H9 (cell line): ENCODE results near the gene TAF3. TPM values are rescaled to one million over a fixed set of nuclear protein-coding genes. Genes with fewer than 3 reads are reported as not detected.

Experiments
- DNase-seq: peaks from one replicate; pipeline ENCODE4 v3.0.0-alpha.2; 2017
- H2AFZ ChIP-seq: one replicate; pipeline ENCODE4 v1.6.1; 2013; ENCODE audit warnings: mild to moderate bottlenecking, low read length, control low read depth, moderate library complexity
- H2AK5ac ChIP-seq: 2 replicates; pipeline ENCODE4 v1.6.1; 2013; ENCODE audit warnings: low read length, control low read depth, mixed read lengths; ENCODE audit not compliant: insufficient read length
- H2BK120ac ChIP-seq: one replicate; pipeline ENCODE4 v1.6.1; 2013; ENCODE audit warnings: low read depth, mild to moderate bottlenecking, low read length, control low read depth, inconsistent platforms; ENCODE audit not compliant: poor library complexity, severe bottlenecking
- H2BK12ac ChIP-seq: 2 replicates; pipeline ENCODE4 v1.6.1; 2013; ENCODE audit warnings: low read length, control low read depth, mixed read lengths, low read depth; ENCODE audit not compliant: insufficient read length
- H2BK15ac ChIP-seq: 2 replicates; pipeline ENCODE4 v1.6.1; 2013; ENCODE audit warnings: low read depth, low read length, control low read depth
- H2BK20ac ChIP-seq: one replicate; pipeline ENCODE4 v1.6.1; 2013; ENCODE audit warnings: low read depth, mild to moderate bottlenecking, low read length, control low read depth, inconsistent platforms; ENCODE audit not compliant: poor library complexity, severe bottlenecking
- H2BK5ac ChIP-seq: 2 replicates; pipeline ENCODE4 v1.6.1; 2013; ENCODE audit warnings: low read length, control low read depth, mixed read lengths; ENCODE audit not compliant: insufficient read length
- H3K14ac ChIP-seq: 2 replicates; pipeline ENCODE4 v1.6.1; 2013; ENCODE audit warnings: low read length, control low read depth; ENCODE audit not compliant: insufficient read depth
- H3K18ac ChIP-seq: 2 replicates; pipeline ENCODE4 v1.6.1; 2013; ENCODE audit warnings: low read depth, mild to moderate bottlenecking, mixed read lengths, low read length, control low read depth; ENCODE audit not compliant: insufficient read length
- H3K23ac ChIP-seq: 2 replicates; pipeline ENCODE4 v1.6.1; 2013; ENCODE audit warnings: low read length, control low read depth, mixed read lengths, low read depth; ENCODE audit not compliant: insufficient read length
- H3K23me2 ChIP-seq: 2 replicates; pipeline ENCODE4 v1.6.1; 2013; ENCODE audit warnings: low read depth, mild to moderate bottlenecking, mixed read lengths, low read length, control low read depth; ENCODE audit not compliant: insufficient read length, poor library complexity, severe bottlenecking
- H3K27ac ChIP-seq: 2 replicates; pipeline ENCODE4 v1.5.1; 2013; ENCODE audit warnings: low read length, control low read depth, mixed read lengths, low read depth; ENCODE audit not compliant: insufficient read length
- H3K27me3 ChIP-seq: 2 replicates; pipeline ENCODE4 v1.6.1; 2013; ENCODE audit warnings: low read length, control low read depth, inconsistent platforms; ENCODE audit not compliant: insufficient read depth
- H3K4ac ChIP-seq: 2 replicates; pipeline ENCODE4 v1.6.1; 2013; ENCODE audit warnings: low read depth, mild to moderate bottlenecking, control low read depth, inconsistent platforms, low read length, moderate library complexity
- H3K4me1 ChIP-seq: 2 replicates; pipeline ENCODE4 v1.6.1; 2013; ENCODE audit warnings: low read length, control low read depth, inconsistent platforms; ENCODE audit not compliant: insufficient read depth
- H3K4me2 ChIP-seq: 2 replicates; pipeline ENCODE4 v1.6.1; 2013; ENCODE audit warnings: low read length, control low read depth, mixed read lengths; ENCODE audit not compliant: insufficient read length, insufficient read depth
- H3K56ac ChIP-seq: 2 replicates; pipeline ENCODE4 v1.6.1; 2013; ENCODE audit warnings: low read depth, mild to moderate bottlenecking, mixed read lengths, low read length, control low read depth; ENCODE audit not compliant: insufficient read length
- H3K79me1 ChIP-seq: 2 replicates; pipeline ENCODE4 v1.6.1; 2013; ENCODE audit warnings: low read depth, mild to moderate bottlenecking, moderate library complexity, low read length, control low read depth, inconsistent platforms; ENCODE audit not compliant: insufficient read depth, poor library complexity, severe bottlenecking
- H3K79me2 ChIP-seq: 2 replicates; pipeline ENCODE4 v1.6.1; 2013; ENCODE audit warnings: low read length, control low read depth, inconsistent platforms; ENCODE audit not compliant: insufficient read depth
- H3K9ac ChIP-seq: 2 replicates; pipeline ENCODE4 v1.6.1; 2013; ENCODE audit warnings: low read length, control low read depth, mixed read lengths; ENCODE audit not compliant: insufficient read length; ENCODE audit errors: extremely low read depth
- H3K9me3 ChIP-seq: one replicate; pipeline ENCODE4 v1.6.1; 2013; ENCODE audit warnings: low read depth, low read length, inconsistent platforms; ENCODE audit not compliant: control insufficient read depth
- H3T11ph ChIP-seq: one replicate; pipeline ENCODE4 v1.6.1; 2013; ENCODE audit warnings: mild to moderate bottlenecking, low read length, control low read depth, inconsistent platforms
- H4K20me1 ChIP-seq: one replicate; pipeline ENCODE4 v1.6.1; 2013; ENCODE audit not compliant: control insufficient read depth, insufficient read length, insufficient read depth
- H4K5ac ChIP-seq: 2 replicates; pipeline ENCODE4 v1.6.1; 2013; ENCODE audit warnings: low read depth, mild to moderate bottlenecking, mixed read lengths, low read length, control low read depth; ENCODE audit not compliant: insufficient read length
- H4K8ac ChIP-seq: replicated peaks from 2 replicates; pipeline ENCODE4 v1.6.1; 2013; ENCODE audit warnings: low read length, control low read depth, mixed read lengths, low read depth; ENCODE audit not compliant: insufficient read length
- H4K91ac ChIP-seq: 2 replicates; pipeline ENCODE4 v1.6.1; 2013; ENCODE audit warnings: low read depth, mild to moderate bottlenecking, moderate library complexity, mixed read lengths, low read length, control low read depth; ENCODE audit not compliant: insufficient read length
- H3K27ac Mint-ChIP-seq, 3 experiments: 2 replicates in 2 of 3; 3 replicates in 1 of 3; pipeline ENCODE4 v1.8.0; 2020 to 2021; ENCODE audit warnings: mixed read lengths in 3 of 3, mild to moderate bottlenecking in 1 of 3, moderate library complexity in 1 of 3
- H3K27me3 Mint-ChIP-seq: 2 replicates; pipeline ENCODE4 v1.8.0; 2021; ENCODE audit warnings: low read depth, mild to moderate bottlenecking, moderate library complexity, mixed read lengths
- H3K36me3 Mint-ChIP-seq, 3 experiments: 2 replicates in 2 of 3; 3 replicates in 1 of 3; pipeline ENCODE4 v1.8.0; 2020 to 2021; ENCODE audit warnings: low read depth in 3 of 3, mixed read lengths in 3 of 3; ENCODE audit not compliant: insufficient read depth in 1 of 3
- H3K4me1 Mint-ChIP-seq, 2 experiments: 2 replicates each; pipeline ENCODE4 v1.8.0; 2020; ENCODE audit warnings: mixed read lengths in 2 of 2
- H3K4me3 Mint-ChIP-seq, 2 experiments: 2 replicates in 1 of 2; 3 replicates in 1 of 2; pipeline ENCODE4 v1.8.0; 2020 to 2021; ENCODE audit warnings: mild to moderate bottlenecking in 2 of 2, mixed read lengths in 2 of 2, moderate library complexity in 1 of 2
- H3K9me3 Mint-ChIP-seq, 2 experiments: 2 replicates in 1 of 2; 3 replicates in 1 of 2; pipeline ENCODE4 v1.8.0; 2020; ENCODE audit warnings: mild to moderate bottlenecking in 2 of 2, mixed read lengths in 2 of 2, moderate library complexity in 1 of 2
- WGBS: extraction: QIAGEN DNeasy Blood & Tissue Kit; methylation state at CpG from one replicate; pipeline ENCODE4 v1.1.7; 2013; ENCODE audit warnings: missing lambda C conversion rate, low lambda C conversion rate, mixed read lengths; ENCODE audit not compliant: insufficient read length; ENCODE audit errors: extremely low coverage; 5-methylcytosine and 5-hydroxymethylcytosine counted together
- total RNA-seq: library from RNA; stranded (reverse); gene quantifications from 2 replicates; pipeline ENCODE4 v1.2.1, GENCODE V29; 2021
- TF ChIP-seq, protein P1 (sequence below): fragments of 200-600 bp; sonication (generic); conservative IDR thresholded peaks from 3 replicates; pipeline ENCODE4 v1.8.0; 2021; ENCODE audit warnings: antibody characterized with exemption, mild to moderate bottlenecking

The TAF3 gene
- total RNA-seq, 1 experiment from 2014 or later, result 10.2 TPM

DNA sequence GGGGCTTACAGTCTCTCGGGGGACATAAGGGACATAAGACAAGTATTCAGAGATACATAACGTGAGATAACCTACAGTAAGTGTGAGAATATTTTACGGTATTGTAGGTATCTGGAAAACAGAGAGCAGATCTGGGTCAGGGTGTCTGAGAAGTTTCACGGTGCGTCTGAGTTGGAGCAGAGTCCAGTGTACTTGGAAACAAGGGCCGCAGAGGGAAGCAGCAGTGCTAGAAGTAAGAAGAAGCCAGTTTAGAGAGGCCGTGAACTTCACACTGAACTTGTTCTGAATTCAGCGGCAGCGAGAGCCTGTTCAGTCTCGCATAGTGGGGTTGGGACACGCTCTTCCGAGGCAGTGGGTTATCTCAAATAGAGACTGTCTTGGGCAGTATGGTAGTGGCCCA is 85.5 kb downstream of the TAF3 start:
- no peaks in the 10 kb centered on the region for H3K79me2 ChIP-seq
- no peaks in the 10 kb centered on the region for H4K20me1 ChIP-seq
- H3K56ac ChIP-seq, result no peak overlapping the region
- H3K4me2 ChIP-seq, result no peak overlapping the region
- no peaks in the 10 kb centered on the region for H3K9me3 Mint-ChIP-seq
- H3K27ac ChIP-seq, result no peak overlapping the region
- no peak overlapping the region for H4K5ac ChIP-seq
- H2BK120ac ChIP-seq, result no peak overlapping the region
- H3K36me3 Mint-ChIP-seq, result no peaks in the 10 kb centered on the region
- no peak overlapping the region for H3K4ac ChIP-seq
- no peaks in the 10 kb centered on the region for H3K4me1 ChIP-seq
- H2BK12ac ChIP-seq, result no peak overlapping the region
- H2AK5ac ChIP-seq, result no peak overlapping the region
- H3T11ph ChIP-seq, result no peak overlapping the region
- H3K27ac Mint-ChIP-seq, result no peak overlapping the region; a peak in 1 of 7 replicates
- H3K9me3 ChIP-seq, result no peaks in the 10 kb centered on the region
- H2AFZ ChIP-seq, result no peak overlapping the region
- H3K18ac ChIP-seq, result no peak overlapping the region
- H4K91ac ChIP-seq, result no peak overlapping the region
- TF ChIP-seq, protein P1, sequence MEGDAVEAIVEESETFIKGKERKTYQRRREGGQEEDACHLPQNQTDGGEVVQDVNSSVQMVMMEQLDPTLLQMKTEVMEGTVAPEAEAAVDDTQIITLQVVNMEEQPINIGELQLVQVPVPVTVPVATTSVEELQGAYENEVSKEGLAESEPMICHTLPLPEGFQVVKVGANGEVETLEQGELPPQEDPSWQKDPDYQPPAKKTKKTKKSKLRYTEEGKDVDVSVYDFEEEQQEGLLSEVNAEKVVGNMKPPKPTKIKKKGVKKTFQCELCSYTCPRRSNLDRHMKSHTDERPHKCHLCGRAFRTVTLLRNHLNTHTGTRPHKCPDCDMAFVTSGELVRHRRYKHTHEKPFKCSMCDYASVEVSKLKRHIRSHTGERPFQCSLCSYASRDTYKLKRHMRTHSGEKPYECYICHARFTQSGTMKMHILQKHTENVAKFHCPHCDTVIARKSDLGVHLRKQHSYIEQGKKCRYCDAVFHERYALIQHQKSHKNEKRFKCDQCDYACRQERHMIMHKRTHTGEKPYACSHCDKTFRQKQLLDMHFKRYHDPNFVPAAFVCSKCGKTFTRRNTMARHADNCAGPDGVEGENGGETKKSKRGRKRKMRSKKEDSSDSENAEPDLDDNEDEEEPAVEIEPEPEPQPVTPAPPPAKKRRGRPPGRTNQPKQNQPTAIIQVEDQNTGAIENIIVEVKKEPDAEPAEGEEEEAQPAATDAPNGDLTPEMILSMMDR, result no peak
- no peak overlapping the region for H2BK5ac ChIP-seq
- no peak overlapping the region for H3K23ac ChIP-seq
- no peaks in the 10 kb centered on the region for H3K23me2 ChIP-seq
- peaks cover 10 to 13% of the 10 kb centered on the region in 2 experiments for H3K4me1 Mint-ChIP-seq
- H2BK20ac ChIP-seq, result no peak overlapping the region
- H3K27me3 Mint-ChIP-seq, result no peaks in the 10 kb centered on the region
- no peak overlapping the region for H2BK15ac ChIP-seq
- no peak for DNase-seq
- no peak overlapping the region for H4K8ac ChIP-seq
- no peak overlapping the region for H3K4me3 Mint-ChIP-seq
- H3K14ac ChIP-seq, result no peak overlapping the region
- no CpG with 5 or more reads among the region's 12 CpGs for WGBS
- H3K9ac ChIP-seq, result no peak overlapping the region
- no peaks in the 10 kb centered on the region for H3K27me3 ChIP-seq
- H3K79me1 ChIP-seq, result no peaks in the 10 kb centered on the region
